Measurements from ENCODE around the gene IVNS1ABP. TPM values are rescaled to one million over a fixed set of nuclear protein-coding genes. Genes with fewer than 3 reads are reported as not detected.

IVNS1ABP gene
- total RNA-seq, 1 experiment from 2014 or later: 57.9 TPM

GRCh38 chr1:185358957-185359356 lies 41.9 kb upstream of the IVNS1ABP start:
- H4K20me1 ChIP-seq (ENCODE audit: insufficient read depth): no peaks in the 10 kb centered on the region
- BruUV-seq (replicated peaks): no TSS peak
- H3K9me2 ChIP-seq (ENCODE audit: insufficient read depth): no peaks in the 10 kb centered on the region
- no peaks in the 10 kb centered on the region for H3K79me2 ChIP-seq (ENCODE audit: insufficient read depth, low read length)
- no peaks in the 10 kb centered on the region for H3K9me3 ChIP-seq (ENCODE audit: control insufficient read depth in 1 of 2, insufficient read depth in 1 of 2, low read depth in 1 of 2, low read length in 2 of 2)
- H3K4me1 ChIP-seq (ENCODE audit: control insufficient read depth in 1 of 2, insufficient read depth in 2 of 2, low read length in 2 of 2): no peaks in the 10 kb centered on the region
- no peak overlapping the region for H2AFZ ChIP-seq (ENCODE audit: low read depth, low read length, poor library complexity, severe bottlenecking)
- POLR2A ChIA-PET: no interaction called here
- RAD21 ChIA-PET (ENCODE audit: low non-redundant PET in 1 of 2, low total read pairs in 2 of 2, uncharacterized antibody in 2 of 2, unreplicated experiment in 2 of 2): no interaction called here
- no peak for ATAC-seq
- CTCF ChIA-PET: no interaction called here
- no peak for DNase-seq (ENCODE audit: low read depth, low spot score)
- H3K27ac ChIP-seq (ENCODE audit: low read depth, low read length): no peak overlapping the region
- no peak for TF ChIP-seq FOSL1 (IDR thresholded peaks at IDR 0.05; ENCODE audit: low read depth)
- TF ChIP-seq CEBPB (IDR thresholded peaks at IDR 0.05; ENCODE audit: low read depth): no peak
- TF ChIP-seq, protein P1, sequence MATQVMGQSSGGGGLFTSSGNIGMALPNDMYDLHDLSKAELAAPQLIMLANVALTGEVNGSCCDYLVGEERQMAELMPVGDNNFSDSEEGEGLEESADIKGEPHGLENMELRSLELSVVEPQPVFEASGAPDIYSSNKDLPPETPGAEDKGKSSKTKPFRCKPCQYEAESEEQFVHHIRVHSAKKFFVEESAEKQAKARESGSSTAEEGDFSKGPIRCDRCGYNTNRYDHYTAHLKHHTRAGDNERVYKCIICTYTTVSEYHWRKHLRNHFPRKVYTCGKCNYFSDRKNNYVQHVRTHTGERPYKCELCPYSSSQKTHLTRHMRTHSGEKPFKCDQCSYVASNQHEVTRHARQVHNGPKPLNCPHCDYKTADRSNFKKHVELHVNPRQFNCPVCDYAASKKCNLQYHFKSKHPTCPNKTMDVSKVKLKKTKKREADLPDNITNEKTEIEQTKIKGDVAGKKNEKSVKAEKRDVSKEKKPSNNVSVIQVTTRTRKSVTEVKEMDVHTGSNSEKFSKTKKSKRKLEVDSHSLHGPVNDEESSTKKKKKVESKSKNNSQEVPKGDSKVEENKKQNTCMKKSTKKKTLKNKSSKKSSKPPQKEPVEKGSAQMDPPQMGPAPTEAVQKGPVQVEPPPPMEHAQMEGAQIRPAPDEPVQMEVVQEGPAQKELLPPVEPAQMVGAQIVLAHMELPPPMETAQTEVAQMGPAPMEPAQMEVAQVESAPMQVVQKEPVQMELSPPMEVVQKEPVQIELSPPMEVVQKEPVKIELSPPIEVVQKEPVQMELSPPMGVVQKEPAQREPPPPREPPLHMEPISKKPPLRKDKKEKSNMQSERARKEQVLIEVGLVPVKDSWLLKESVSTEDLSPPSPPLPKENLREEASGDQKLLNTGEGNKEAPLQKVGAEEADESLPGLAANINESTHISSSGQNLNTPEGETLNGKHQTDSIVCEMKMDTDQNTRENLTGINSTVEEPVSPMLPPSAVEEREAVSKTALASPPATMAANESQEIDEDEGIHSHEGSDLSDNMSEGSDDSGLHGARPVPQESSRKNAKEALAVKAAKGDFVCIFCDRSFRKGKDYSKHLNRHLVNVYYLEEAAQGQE (IDR thresholded peaks at IDR 0.05; ENCODE audit: low read depth): no peak
- no peak for TF ChIP-seq POLR2AphosphoS5 (IDR thresholded peaks at IDR 0.05; ENCODE audit: low read depth, low read length)
- no peak for TF ChIP-seq SRF (IDR thresholded peaks at IDR 0.05; ENCODE audit: low read depth)
- no peak for TF ChIP-seq ZBTB33 (IDR thresholded peaks at IDR 0.05; ENCODE audit: extremely low read depth, insufficient replicate concordance, low read length)
- no peak overlapping the region for H3K4me2 ChIP-seq (ENCODE audit: low read length)
- no peak overlapping the region for H3K9ac ChIP-seq (ENCODE audit: low read length)
- H3K27me3 ChIP-seq (ENCODE audit: insufficient read depth, low read length): no peaks in the 10 kb centered on the region
- no peaks in the 10 kb centered on the region for H3K36me3 ChIP-seq (ENCODE audit: control insufficient read depth in 1 of 2, insufficient read depth in 2 of 2, low read length in 2 of 2)
- intact Hi-C loops (cut with micrococcal nuclease): no loop called here
- H3K4me3 ChIP-seq (replicated peaks in 1 of 2; ENCODE audit: low read depth in 1 of 2, low read length in 2 of 2): no peak overlapping the region

All from HCT116 (cell line).